Measurements from ENCODE around the gene ANKRD29.

- no peak for TF ChIP-seq POLR2AphosphoS5 (IDR thresholded peaks at IDR 0.05; ENCODE audit: low read depth, low read length)
- TF ChIP-seq SIN3A (IDR thresholded peaks at IDR 0.05; ENCODE audit: borderline replicate concordance, insufficient read depth, low read length): no peak
- no peak for TF ChIP-seq REST (IDR thresholded peaks at IDR 0.05; ENCODE audit: insufficient read depth in 1 of 2, low read depth in 2 of 2, low read length in 2 of 2)
Observed at GRCh38 chr18:23616258-23616657, 46.5 kb downstream of the ANKRD29 start.
